Posterior cingulate gyrus (tissue), 11 donors: Measurements from ENCODE around the gene CFL1.
A peak's percentile ranks its signal among the peaks of the same experiment; 100 is the strongest.
"Not testable (repeated sequence)": the region's sequence is repeated elsewhere in the genome, so short reads cannot be mapped to it uniquely, and the experiment has no call there.

Experiments used
- DNase-seq, 10 donors: peaks; one replicate each; pipeline versions ENCODE4 v3.0.0 to v3.0.0-alpha.2; 2020 to 2021; ENCODE audit warnings: mixed read lengths in 3 of 10
- intact Hi-C: fragments of 100-400 bp; cut with DNase I; formaldehyde crosslinking; loops from one replicate; pipeline ENCODE4 v1.15.1; 2023

Gene CFL1

DNA sequence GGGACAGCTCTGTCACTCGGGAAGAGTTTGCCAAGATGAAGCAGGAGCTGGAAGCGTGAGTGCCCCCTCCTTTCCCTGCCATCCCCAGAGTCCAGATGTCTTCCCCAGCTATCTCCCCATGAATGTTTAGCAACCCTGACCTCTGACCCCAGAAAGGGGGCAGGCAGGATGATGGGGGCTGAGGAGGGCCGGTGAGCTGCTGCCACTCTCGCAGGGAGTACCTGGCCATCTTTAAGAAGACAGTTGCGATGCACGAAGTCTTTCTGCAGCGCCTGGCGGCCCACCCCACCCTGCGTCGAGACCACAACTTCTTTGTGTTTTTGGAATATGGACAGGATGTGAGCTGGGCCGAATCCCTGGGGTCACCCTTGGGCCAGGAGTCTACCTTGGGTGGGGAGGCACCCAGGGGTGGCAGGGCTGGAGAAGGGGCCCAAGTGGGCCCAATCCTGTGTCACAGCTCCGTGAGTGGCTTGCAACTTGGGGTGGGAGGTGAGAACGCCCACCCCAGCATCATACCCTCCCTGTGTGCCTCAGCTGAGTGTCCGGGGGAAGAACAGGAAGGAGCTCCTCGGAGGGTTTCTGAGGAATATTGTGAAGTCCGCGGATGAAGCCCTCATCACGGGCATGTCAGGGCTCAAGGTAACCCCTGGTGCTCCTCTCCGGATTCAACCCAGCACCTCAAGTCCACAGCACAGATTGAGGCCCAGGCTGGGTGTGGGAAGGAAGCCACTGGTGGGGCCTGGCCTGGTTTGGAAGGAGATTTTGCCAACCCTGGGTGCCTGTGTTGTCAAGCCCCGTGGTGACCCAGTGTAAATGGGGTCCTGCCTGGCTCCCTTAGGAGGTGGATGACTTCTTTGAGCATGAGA, 7.5 kb downstream of the CFL1 start:
- peak in 1 of 10 donors; percentile 64 for DNase-seq
- intact Hi-C loops, result no loop called here

DNA sequence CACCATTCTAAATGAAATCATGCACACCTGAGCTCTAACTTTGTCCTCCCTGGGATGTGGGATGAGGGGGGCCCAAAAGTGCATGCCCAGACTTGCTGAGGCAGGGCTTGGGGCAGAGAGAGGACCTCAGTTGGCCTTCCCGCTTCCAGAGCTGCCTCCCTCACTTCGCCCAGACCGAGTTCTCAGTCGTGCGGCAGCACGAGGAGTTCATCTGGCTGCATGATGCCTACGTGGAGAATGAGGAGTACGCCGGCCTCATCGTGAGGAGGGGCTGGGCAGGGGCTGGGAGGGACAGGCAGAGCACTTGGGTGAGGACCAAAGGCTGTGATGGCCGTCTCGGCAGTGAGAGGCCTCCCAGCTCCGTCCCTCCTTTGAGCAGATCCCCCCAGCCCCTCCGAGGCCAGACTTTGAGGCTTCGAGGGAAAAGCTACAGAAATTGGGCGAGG, 8.2 kb downstream of the CFL1 start:
- intact Hi-C loops, result no loop called here
- peak in 1 of 10 donors; percentile 69 for DNase-seq

DNA sequence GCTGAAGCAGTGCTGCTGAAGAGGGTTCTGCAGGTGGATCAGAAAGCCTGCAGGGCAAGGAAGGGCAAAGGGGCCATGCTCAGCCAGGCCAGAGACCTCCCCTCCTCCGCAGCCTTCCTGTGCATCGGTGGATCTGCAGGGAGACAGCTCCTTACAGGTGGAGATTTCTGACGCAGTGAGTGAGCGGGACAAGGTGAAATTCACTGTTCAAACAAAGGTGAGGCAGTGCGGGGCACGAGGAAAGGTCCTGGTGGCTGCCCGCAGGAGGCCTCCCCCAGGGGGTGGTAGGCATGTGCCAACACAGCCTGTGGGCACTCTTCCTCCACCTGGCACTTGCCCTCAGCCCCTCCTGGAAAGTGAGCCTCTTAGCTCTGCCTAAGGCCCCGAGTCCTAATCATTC, 8.6 kb downstream of the CFL1 start:
- peak in 1 of 10 donors; percentile 46 for DNase-seq
- intact Hi-C loops, result no loop called here

DNA sequence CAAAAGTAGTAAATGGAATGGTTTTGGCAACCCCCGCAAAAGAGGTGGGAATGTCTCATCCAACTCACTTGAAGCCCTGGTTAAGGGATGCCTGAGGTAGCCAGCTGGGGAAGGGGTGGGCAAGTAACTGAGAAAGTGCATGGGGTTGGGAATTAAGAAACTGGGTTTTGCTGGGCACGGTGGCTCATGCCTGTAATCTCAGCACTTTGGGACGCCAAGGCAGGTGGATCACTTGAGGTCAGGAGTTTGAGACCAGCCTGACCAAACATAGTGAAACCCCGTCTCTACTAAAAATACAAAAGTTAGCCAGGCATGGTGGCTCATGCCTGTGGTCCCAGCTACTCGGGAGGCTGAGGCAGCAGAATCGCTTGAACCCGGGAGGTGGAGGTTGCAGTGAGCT, 9.3 kb downstream of the CFL1 start:
- DNase-seq, intact Hi-C loops: not testable (repeated sequence)

DNA sequence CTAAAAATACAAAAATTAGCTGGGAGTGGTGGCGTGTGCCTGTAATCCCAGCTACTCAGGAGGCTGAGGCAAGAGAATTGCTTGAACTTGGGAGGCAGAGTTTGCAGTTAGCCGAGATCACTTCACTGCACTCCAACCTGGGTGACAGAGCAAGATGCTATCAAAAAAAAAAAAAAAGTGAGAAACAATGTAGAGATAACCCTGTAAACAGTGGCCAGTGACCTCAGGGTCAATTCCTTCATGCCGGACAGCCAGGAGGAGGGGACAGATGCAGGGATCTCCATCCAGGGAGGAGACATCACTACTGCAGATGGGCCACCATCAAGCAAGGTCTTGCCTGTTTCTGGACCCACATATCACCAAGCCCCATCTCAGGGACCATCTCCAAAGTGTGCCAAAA, 10.2 kb downstream of the CFL1 start:
- no peak for DNase-seq
- intact Hi-C loops, result no loop called here

DNA sequence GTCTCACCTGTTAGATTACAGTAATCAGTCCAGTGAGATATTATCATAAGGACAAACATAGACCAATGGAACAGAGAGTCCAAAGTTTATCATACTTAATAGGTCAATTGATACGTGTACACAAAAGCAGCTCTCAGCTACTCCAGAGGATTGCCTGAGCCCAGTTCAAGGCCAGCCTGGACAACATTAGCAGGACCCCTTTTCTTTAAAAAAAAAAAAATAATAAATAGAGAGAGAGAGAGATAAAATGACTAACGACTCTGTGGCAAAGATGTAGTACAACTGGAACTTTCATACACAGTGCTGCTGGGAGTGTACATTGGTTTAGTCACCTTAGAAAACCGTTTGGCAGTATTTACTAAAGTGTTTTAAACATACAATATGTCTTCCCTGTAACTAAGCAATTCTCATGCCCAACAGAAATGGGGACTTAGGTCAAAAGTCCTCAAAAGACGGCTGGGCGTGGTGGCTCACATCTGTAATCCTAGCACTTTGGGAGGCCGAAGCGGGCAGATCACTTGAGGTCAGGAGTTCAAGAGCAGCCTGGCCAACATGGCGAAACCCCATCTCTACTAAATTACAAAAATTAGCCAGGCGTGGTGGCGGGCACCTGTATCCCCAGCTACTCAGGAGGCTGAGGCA, 13.6 kb downstream of the CFL1 start:
- DNase-seq, result no peak

DNA sequence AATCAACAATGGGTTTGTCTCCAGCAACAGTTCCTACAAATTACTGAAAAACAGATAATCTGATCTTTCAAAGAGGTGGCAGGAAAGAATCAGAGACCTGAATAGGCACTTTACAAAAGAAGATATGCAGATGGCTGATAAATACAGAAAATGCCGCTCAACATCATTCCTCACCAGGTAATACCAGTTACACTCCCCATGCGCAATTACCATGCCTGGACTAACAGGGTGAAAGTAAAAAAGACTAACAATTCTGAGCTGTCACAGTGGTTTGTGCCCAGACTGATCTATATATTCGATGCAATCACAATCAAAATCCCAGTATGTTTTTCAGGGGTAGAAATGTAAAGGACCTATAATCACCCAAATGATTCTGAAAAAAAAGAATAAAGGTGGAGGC, 14.2 kb downstream of the CFL1 start:
- no peak for DNase-seq
- intact Hi-C loops, result no loop called here

More for the DNA sequence above, 13.6 kb downstream of the CFL1 start:
- intact Hi-C loops, result no loop called here

DNA sequence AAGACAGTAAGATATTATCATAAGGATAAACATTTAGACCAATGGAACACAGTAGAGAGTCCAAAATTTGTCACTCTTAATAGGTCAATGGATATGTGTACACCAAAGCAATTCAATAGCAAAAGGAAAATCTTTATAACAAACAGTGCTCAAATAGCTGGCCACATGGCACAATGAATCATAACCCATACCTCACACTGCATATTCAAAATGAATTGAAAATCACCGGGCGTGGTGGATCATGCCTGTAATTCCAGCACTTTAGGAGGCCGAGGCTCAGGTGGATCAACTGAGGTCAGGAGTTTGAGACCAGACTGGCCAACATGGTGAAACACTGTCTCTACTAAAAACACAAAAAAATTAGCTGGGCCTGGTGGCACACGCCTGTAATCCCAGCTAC, 15.8 kb downstream of the CFL1 start:
- intact Hi-C loops, result no loop called here
- DNase-seq, result no peak

DNA sequence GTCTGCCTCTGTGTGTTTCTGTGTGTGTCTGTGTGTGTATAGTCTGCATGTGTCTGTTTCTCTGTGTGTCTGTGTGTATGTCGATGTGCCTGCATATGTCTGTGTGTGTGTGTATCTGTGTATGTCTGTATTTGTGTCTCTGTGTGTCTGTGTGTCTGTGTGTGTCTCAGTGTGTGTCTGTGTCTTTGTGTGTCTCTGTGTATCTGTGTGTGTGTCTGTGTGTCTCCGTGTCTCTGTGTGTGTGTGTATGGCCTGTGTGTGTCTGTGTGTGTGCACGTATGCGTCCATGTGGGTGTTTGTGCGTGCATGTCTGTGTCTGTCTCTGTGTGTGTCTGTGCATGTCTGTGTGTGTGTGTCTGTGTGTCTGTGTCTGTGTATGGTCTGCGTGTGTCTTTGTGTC, 23.8 kb downstream of the CFL1 start:
- DNase-seq, result peak in 1 of 10 donors; percentile 68
- intact Hi-C loops, result no loop called here

DNA sequence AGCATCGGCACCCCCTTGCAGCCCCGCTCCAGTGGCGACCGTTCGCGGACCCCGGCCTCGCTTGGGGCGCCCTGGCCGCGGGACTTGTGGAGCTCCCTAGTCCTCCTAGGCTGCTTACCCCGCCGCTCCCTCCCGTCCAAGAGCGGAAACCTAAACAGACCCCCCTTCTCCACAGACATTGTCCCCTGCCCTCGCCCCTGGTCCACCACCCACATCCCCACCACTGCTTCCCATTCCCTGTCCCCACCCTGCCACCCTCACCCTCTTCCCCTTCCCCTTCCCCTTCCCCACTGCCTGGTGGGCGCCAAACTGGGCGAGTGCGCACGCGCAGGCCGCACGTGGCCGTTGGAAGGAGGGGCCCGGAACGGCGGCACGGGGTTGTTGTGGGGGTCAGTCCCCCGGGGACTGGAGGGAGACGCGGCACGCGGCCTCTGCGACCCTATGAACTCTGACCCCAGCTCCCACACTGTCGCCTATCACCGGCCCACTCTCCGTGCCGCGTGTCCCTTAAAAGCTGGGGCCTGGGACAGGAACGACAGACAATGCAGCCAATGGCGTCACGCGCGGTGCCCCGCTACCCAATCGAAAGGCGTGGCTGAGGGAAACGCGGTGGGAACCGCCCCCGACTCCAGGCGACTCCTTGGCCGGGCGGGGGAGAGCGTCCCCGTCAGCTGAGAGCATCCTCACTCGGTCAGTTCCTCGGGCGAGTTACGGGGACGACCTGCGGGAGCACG, 24.5 kb downstream of the CFL1 start, which contains the start of gene SNX32:
SNX32 (plus strand) TSS at position 667 of the 734 bp plus-strand sequence. CDS start 103 bp downstream, outside the sequence.
- intact Hi-C loops, result no loop called here
- DNase-seq, result peak; percentile 96 to 100 (median 98)

DNA sequence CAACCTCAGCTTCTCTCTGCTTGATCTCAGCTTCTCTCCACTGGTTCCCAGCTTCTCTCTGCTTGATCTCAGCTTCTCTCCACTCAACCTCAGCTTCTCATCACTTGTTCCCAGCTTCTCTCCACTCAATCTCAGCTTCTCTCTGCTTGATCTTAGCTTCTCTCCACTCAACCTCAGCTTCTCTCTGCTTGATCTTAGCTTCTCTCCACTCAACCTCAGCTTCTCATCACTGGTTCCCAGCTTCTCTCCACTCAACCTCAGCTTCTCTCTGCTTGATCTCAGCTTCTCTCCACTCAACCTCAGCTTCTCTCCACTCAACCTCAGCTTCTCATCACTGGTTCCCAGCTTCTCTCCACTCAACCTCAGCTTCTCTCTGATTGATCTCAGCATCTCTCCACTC, 25.7 kb downstream of the CFL1 start:
- peak in 1 of 10 donors; percentile 2 for DNase-seq
- intact Hi-C loops, result not testable (repeated sequence)

DNA sequence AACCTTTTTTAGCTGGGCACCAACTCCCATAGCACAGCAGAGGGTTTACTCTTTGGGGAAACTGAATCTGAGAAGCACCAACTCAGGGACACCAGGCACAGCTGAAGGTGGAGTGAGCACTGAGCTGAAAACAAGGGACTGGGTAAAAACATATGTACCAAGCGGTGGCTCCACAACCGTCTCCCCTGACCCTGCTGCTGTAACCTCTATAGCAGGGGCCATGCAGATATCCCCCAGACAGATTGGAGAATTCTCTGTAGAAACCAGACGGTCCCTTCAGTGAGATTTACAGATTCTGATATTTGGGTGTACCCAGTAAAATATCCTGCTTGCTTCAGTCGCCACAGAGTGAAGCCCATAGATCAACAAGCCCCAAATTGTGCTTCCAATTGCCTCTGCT, 28.5 kb downstream of the CFL1 start:
- peak in 1 of 10 donors; percentile 21 for DNase-seq
- intact Hi-C loops, result no loop called here

DNA sequence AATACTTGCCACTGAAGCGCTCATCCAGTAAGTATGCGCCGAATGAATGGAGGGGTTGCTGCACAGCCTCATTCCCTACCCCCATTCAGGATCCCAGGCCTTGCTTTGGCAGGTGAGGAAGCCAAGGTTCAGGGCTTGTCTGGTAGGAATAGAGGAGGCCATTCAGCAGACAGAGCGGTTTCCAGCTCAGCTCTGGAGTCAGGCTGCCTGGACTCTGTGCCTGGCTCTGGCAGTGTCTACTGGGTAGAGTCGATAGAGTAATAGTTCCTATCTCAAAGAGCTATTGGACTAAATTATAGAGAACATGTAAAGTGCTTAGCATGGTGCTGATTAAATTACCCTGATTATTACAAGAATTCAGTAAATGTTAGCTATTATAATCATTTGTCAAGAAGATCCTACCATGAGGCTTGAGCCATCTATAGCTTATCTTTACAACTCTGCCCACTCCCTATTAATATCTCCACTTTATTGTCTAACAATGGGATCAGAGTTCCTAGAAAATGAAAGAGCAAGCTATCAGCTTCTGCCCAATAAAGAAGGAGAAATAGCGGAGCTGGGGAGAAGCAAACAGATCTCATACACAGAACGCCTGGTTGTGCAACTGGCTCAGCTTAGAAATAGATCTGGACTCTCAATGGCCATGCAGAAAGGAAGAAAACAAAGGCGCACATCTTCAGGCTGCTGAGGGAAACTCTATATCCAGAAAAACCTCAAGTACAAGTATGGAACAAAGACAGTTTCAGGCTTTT, 30.8 kb downstream of the CFL1 start:
- intact Hi-C loops, result no loop called here
- DNase-seq, result peak in 2 of 10 donors; percentile 7 to 9

DNA sequence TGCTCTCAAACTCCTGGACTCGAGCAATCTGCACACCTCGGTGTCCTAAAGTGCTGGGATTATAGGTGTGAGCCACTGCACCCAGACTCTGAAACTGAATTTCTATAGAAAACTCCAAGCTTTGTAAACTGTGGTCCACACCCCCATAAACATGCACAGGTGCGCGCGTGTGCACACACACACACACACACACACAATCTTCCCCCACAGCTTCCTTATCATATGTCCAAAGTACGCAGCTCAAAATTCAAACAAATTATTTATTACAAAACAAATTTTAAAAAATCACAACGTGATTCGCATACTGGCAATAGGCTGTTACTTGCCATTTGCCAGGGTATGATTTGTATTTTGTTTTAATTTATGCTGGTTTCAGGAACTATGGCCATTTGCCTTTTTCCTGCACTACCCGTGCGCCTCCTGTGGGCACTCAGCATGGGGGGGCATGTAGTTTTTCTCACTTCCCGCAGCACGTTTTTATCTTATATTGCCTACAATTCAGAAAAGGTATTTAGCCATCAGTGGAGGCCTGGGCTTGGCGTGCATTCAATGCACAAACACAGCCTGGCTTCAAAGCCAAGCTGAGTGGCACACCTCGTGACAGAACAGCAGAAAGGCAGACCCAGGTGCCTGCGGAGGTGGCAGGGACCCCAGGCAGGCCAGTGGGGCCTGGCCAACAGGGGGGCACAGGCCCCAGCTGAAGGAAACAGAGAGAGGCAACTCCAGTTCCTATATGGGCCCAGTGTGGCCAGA, 35.0 kb downstream of the CFL1 start:
- peak in 1 of 10 donors; percentile 32 for DNase-seq
- intact Hi-C loops, result no loop called here

DNA sequence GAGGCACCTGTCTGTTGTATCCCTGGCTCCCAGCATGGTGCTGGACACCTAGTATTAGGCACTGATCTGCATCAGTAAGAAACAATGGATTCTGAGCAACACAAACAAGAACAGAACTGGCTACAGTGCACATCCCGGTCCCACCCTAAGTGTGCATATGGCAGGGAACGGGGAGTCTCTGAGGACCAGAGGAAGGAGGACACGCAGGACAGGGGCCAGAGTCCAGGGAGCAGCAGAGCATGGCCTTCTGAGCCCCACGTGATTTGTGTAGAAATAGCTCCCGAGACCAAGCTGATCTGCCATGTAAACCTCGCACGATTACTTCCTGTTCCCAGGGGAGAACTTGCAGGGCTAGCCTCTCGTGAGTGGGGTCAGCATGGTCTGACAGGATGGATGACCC, 36.9 kb downstream of the CFL1 start:
- no peak for DNase-seq
- intact Hi-C loops, result no loop called here

DNA sequence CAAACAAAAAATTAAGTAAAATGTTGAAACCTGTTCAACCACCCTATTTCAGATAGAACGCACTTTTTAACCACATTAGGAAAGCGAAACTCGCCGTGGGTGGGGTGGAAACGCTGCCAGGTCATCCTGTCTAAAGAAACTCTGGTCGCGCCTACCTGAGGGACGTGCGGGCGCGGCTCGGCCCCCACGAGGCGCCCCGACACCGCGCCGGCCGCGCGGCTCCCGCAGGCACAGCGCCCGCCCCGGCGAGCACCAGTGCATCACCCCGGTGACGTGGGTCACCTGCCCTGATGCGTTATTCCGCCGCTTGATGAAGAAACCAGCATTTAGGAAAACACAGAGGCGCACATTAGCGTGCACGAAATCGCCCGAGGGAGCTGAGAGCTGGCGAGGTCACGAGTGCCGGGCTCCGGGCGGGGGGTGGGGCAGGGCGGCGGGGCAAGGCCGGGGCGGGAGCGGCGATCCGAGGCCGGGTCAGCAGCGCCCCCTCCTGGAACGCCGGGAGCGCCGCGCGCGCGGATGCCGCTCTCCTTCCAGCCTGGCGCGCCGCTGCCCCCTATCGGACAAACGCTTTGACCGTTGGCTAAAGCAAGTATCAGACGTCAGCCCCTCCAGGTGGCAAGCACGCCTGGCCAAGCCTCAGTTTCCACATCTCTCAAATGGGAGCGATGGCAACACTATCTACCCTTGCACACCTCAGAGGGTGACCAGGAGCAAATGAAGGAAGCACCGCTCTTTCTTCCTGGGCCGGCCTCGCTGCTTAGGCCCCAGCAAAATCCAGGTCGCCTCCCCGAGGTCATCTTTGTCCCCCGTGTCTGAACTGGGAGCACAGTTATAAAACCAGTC, 39.9 kb downstream of the CFL1 start:
- intact Hi-C loops, result loop anchor here (1.0 to 2.0 kb wide), 3 partner anchors 37 to 192 kb away; partner anchors contain the start of gene AP5B1
- peak; percentile 84 to 99 (median 95) for DNase-seq

DNA sequence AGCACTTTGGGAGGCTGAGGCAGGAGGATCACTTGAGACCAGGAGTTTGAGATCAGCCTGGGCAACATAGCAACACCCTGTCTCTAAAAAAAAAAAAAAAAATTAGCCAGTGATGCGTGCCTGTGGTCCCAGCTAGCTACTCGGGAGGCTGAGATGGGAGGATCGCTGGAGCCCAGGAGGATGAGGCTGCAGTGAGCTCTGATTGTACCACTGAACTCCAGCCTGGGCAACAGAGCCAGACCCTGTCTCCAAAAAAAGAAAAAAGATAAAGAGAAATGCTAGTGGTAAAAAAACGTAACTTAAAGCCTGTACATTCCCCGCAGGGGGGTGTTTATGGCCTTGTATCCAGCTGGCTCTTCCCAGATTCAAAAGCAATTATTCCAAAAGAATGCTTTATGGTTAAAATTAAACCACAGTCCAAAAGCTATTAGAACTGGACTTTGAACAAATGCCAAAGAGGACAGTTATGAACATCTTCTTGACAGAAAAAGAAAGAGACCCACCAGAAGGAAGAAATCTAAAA, 40.6 kb downstream of the CFL1 start:
- DNase-seq, result no peak
- intact Hi-C loops, result no loop called here

DNA sequence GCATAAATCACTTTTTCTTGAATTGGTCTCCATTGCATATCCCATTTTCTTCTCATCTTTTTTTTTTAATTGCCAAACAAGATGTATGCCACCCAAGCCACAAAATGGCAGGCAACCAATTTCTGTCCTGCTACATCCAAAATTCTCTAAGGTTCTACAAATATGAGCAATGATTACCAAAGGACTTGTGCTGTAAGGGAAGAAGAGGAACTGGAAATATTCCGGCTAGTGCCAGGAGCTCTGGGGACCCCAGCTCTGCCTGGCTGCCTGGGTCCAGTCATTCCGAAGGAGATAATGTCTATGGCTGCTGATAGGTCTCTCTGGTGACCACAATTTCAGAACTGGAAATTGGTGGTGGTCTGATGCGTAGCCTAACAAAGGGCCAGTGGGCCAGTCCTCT, 41.3 kb downstream of the CFL1 start:
- intact Hi-C loops, result no loop called here
- no peak for DNase-seq
